ENCODE results near the gene PDE6A. TPM values are rescaled to one million over a fixed set of nuclear protein-coding genes. Genes with fewer than 3 reads are reported as not detected.

The PDE6A gene
- polyA plus RNA-seq, 4 donors = 0.11 to 0.24 (median 0.15) TPM

GRCh38 chr5:149823375-149823774, 121.2 kb downstream of the PDE6A start:
- DNase-seq (ENCODE audit: low read depth in 4 of 4, low spot score in 2 of 4) = no peak

GRCh38 chr5:149822301-149822700, 122.3 kb downstream of the PDE6A start:
- DNase-seq (ENCODE audit: low read depth in 4 of 4, low spot score in 2 of 4) = no peak

GRCh38 chr5:149820536-149821510, 123.8 kb downstream of the PDE6A start:
- DNase-seq (ENCODE audit: low read depth in 4 of 4, low spot score in 2 of 4) = no peak

- DNase-seq (ENCODE audit: low read depth in 4 of 4, low spot score in 2 of 4) = no peak
Measured at GRCh38 chr5:149820012-149820411, 124.6 kb downstream of the PDE6A start.

- no peak for DNase-seq (ENCODE audit: low read depth in 4 of 4, low spot score in 2 of 4)
Measured at GRCh38 chr5:149818116-149818515, 126.5 kb downstream of the PDE6A start.

- DNase-seq (ENCODE audit: low read depth in 4 of 4, low spot score in 2 of 4) = no peak
Measured at GRCh38 chr5:149817539-149818060, 127.0 kb downstream of the PDE6A start.

- no peak for DNase-seq (ENCODE audit: low read depth in 4 of 4, low spot score in 2 of 4)
Measured at GRCh38 chr5:149816661-149817060, 127.9 kb downstream of the PDE6A start.

GRCh38 chr5:149811453-149811852, 133.1 kb downstream of the PDE6A start:
- DNase-seq (ENCODE audit: low read depth in 4 of 4, low spot score in 2 of 4) = no peak

GRCh38 chr5:149810856-149811255, 133.7 kb downstream of the PDE6A start:
- DNase-seq (ENCODE audit: low read depth in 4 of 4, low spot score in 2 of 4) = no peak

GRCh38 chr5:149809931-149810691, 134.5 kb downstream of the PDE6A start:
- no peak for DNase-seq (ENCODE audit: low read depth in 4 of 4, low spot score in 2 of 4)

- DNase-seq (ENCODE audit: low read depth in 4 of 4, low spot score in 2 of 4) = no peak
Measured at GRCh38 chr5:149808264-149808982, 136.2 kb downstream of the PDE6A start.

Other genes with a start within 250 kb of the PDE6A start
- gene PPARGC1B, start 214.5 kb downstream of the PDE6A start, polyA plus RNA-seq (ENCODE audit: insufficient read length in 4 of 4) = 1 to 10 TPM in 3 of 4 donors, under 1 TPM in 1; 0.78 to 2.2 (median 1.6) TPM
- 10 to 100 TPM; 17.8 to 21.1 (median 18.4) TPM for gene SLC26A2, start 16.0 kb upstream of the PDE6A start, polyA plus RNA-seq (ENCODE audit: insufficient read length in 4 of 4)
- 1 to 10 TPM; 5.6 to 7.5 (median 6.8) TPM for gene TIGD6, start 55.9 kb upstream of the PDE6A start, polyA plus RNA-seq (ENCODE audit: insufficient read length in 4 of 4)
- gene HMGXB3, start 55.9 kb upstream of the PDE6A start, polyA plus RNA-seq (ENCODE audit: insufficient read length in 4 of 4) = 10 to 100 TPM; 25.9 to 40.4 (median 33.3) TPM
- gene CSF1R, start 141.8 kb upstream of the PDE6A start, polyA plus RNA-seq (ENCODE audit: insufficient read length in 4 of 4) = 10 to 100 TPM; 13.7 to 18.0 (median 16.9) TPM
- gene PDGFRB, start 211.1 kb upstream of the PDE6A start, polyA plus RNA-seq (ENCODE audit: insufficient read length in 4 of 4) = 100 to 1,000 TPM; 130 to 148 (median 143) TPM
- gene CDX1, start 222.0 kb upstream of the PDE6A start, polyA plus RNA-seq (ENCODE audit: insufficient read length in 4 of 4) = under 1 TPM; 0.47 to 0.76 (median 0.50) TPM
- gene SLC6A7, start 245.3 kb upstream of the PDE6A start, polyA plus RNA-seq (ENCODE audit: insufficient read length in 4 of 4) = under 1 TPM in 3 of 4 donors, not detected in 1; 0.06 to 0.13 (median 0.08) TPM